HTERT RPE-1 (cell line): ENCODE measurements around the gene CDH26.

Source experiments
- in situ Hi-C: fragments of 300-500 bp; cut with MboI; formaldehyde crosslinking; loops from 4 replicates; pipeline ENCODE4 v1.14.3; 2020; ENCODE audit warnings: low sequenced_read_pairs

The CDH26 gene

GRCh38 chr20:59958123-59958522 lies at the start of gene CDH26:
Gene CDH26, plus strand, starts transcription at chr20:59958423. Its CDS starts 304 bp downstream, at chr20:59958727.
- in situ Hi-C loops = no loop called here

- in situ Hi-C loops = no loop called here
Measured at GRCh38 chr20:59908855-59909254, 49.4 kb upstream of the CDH26 start.

DNA sequence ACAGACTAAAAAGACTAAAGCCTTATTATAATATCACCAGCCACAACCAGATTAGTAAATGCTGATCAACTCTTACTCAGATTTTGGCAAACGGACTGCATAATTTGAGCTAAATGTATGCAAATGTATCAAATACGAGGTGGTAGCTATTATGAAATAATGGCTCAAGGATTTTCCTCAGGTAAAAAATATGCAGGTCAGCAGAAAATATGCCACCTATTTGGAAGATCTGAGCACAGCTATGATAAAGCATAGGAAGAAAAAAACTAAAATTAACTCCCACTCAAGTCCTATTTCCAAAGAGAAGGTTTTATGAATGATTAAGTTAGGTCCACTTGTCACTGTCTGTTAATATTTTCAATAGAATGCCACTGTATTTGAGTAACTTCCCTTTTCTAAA lies 47.2 kb upstream of the CDH26 start:
- in situ Hi-C loops = no loop called here

DNA sequence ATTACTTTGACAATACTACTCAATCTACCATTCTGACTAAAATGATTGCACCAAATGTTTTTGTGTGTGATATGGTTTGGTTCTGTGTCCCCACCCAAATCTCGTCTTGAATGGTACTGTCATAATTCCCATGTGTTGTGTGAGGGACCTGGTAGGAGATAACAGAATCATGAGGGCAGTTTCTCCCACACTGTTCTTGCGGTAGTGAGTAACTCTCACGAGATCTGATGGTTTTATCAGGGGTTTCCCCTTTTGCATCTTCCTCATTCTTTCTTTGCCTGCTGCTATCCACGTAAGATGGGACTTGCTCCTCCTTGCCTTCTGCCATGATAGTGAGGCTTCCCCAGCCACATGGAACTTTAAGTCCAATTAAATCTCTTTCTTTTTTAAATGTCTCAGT lies 45.6 kb upstream of the CDH26 start:
- in situ Hi-C loops = no loop called here

DNA sequence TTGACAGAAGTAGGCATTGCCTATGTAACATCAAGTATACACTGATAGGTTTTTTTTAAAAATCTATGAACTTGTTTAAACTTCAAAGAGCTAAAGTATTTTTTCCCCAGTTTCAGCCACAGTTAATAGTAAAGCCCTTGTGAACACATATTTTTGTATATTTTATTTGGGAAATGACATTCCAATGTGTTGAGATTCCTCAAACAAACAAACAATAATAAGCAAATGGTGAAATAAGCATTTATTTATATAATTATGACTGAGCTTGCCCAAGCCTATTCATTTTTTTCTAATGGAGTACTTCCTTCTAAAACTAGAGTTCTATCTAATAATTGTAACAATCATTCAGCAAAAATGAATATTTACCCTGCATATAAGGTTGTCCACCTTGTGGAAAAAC lies 37.3 kb upstream of the CDH26 start:
- in situ Hi-C loops = no loop called here

GRCh38 chr20:59923514-59923913 lies 34.7 kb upstream of the CDH26 start:
- in situ Hi-C loops = no loop called here

DNA sequence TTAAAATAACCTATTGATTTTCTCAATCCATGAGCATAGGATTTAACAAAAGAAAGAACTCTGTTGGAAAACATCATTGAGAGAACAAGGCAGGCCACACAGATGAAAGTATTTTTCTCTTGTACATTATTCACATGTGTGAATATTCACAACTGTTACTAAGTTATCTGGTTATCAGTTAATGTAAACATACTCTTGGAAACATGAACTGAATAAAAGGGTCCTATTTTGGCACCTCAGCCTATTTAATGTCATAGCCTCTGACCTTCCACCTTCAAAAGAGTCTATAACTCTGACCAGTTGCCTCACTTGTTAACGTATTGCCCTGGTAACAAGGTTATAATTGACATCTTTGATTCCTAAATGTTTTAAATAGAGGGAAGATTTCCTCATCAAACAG lies 32.9 kb upstream of the CDH26 start:
- in situ Hi-C loops = no loop called here

GRCh38 chr20:59925899-59926298 lies 32.3 kb upstream of the CDH26 start:
- in situ Hi-C loops = no loop called here

DNA sequence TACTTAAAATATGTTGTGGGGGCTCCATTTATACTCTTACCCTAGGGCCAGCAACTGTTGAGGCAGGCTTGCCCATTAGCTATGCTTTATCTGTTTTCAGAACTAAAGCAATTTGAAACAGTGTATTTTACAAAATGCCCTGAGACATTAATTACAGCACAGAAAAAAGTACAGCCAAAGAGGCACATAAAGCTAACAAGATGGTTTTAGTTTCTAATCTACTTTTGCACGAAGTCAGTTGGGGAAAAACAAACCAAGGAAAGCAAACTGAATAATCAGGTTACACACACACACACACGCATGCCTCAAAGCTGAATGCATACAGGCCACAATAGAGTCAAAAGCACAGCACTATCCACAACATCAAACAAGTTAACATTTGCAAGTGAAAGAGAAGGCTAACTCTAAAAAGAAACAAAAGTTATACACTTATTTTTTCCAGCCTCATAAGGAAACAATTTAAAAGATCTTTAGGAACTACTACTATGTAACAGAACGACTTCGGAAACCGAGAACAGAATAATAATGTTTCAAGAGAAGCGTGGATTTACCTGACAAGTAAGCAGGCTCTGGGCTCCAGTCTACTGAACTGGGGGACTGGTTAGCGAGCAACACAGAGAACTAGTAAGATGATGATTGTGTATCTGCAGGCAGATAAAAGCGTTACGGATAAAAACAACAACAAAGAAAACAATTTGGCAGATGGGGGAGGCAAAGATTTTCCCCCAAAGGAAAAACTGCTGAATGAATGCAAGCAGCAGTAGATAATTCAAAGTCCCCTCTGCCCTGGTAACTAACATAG lies 26.5 kb upstream of the CDH26 start:
- in situ Hi-C loops = no loop called here

GRCh38 chr20:59932616-59933295 lies 25.5 kb upstream of the CDH26 start:
- in situ Hi-C loops = no loop called here

DNA sequence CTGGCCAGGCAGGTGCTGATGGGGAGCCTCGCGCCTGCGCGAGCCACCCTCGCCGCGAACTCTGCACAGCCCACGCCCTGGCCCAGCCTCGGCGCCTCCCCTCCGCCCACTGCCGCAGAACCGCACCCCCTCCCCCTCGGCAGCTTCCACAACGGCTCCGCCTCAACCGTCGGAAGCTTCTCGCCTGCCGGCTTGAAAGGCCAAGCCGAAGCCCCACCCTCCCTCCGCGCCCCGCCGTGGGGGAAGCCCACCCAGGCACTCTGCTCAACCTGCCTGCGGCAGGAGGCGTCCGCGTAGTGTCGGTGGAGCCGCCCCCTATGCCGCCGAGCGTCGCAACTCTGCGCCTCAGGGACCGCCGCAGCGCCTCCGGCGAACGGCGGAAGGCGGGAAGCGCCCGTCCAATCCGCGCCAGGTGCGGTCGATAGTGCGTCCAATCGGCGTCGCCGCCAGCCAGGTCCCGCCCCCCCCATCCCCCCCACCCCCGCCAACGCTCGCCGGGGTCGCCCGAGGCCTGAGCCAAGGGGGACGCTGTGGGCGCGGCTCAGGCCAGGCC lies 24.9 kb upstream of the CDH26 start, which contains the start of gene SYCP2:
SYCP2 (minus strand) TSS at position 342 of the 553 bp plus-strand sequence. CDS start 11,224 bp downstream, outside the sequence.
- in situ Hi-C loops = no loop called here

GRCh38 chr20:59933849-59934585 lies 24.2 kb upstream of the CDH26 start:
- in situ Hi-C loops = no loop called here

DNA sequence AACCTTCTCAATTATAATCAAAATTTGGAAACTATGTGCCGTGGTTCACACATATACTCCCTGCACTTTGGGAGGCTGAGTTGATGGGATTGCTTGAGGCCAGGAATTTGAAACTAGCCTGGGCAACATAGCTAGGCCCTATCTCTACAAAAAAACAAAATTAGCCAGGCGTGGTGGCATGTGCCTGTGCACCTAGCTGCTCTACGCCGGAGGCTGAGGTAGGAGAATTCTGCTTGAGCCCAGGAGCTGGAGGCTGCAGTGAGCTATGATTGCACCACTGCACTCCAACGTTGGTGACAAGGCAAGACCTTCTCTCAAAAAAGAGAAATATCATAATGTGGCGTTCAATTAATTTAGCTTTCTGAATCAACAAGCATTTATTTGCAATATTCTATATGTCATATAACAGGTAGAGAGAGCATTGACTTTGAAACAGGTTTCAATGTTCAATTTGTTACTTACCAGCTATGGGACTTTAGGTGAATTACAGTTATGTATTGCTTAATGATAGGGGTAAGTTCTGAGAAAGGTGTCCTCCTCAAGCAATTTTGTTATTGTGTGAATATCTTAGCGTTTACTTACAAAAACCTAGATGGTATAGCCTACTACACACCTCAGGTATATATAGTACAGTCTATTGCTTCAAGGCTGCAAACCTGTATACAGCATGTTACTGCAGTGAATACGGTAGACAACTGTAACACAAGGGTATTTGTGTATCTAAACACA lies 22.6 kb upstream of the CDH26 start:
- in situ Hi-C loops = no loop called here

DNA sequence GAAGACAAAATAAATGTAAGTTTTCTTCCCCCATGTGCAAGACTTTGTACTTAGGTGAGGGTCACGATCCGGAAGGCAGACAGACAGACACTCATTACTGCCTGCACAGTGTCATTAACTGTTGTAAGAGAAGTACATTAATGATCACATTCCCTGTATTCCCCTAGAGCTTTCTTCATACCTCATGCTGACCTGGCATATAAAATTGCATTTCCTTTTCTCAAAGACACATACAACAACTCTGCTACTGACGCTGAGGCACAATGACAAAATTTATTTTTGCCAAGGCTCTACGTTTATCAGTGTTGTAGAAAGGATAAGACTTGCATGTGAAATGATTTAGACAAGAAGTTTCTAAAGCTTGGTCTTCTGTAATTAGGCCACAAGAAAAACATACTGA lies 21.8 kb upstream of the CDH26 start:
- in situ Hi-C loops = no loop called here

DNA sequence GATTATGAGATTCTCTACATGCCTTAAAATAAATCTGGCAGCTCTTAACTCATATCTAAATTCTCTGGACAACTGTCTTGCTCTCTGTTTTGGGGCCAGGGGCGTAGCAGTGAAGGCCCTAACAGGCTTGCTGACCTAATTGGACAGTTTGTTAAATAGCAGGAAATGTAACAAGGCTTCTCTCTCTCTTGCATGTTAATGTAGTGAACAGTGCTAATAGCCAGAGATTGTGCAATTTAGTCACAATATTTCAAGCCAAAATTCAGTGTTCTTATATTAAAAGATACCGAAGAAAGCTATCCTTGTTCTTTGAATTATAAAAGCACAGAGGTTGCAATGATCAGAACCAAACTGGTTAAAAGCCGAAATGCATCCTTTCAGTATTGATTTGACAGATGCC lies 21.1 kb upstream of the CDH26 start:
- in situ Hi-C loops = no loop called here

DNA sequence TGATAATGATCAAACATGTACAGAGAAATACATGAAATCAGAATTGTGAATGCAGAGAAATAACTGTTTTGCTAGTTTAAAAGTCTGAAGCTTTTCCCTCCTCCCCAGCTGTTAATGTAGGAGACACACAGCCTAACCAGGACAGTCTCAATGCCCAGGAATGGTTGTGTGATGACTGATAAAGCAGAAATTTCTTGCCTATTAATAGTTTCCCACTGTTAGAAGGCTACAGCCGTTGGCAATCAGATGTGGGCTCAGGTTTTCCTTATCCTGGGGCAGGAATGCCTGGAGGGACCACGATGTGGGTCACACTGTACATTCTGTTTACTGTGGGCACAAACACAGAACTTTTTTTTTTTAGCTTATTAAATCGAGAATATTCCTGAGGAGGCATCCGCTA lies 20.0 kb upstream of the CDH26 start:
- in situ Hi-C loops = no loop called here

GRCh38 chr20:59938696-59939051 lies 19.5 kb upstream of the CDH26 start:
- in situ Hi-C loops = no loop called here

GRCh38 chr20:59939052-59939878 lies 19.0 kb upstream of the CDH26 start:
- in situ Hi-C loops = no loop called here

DNA sequence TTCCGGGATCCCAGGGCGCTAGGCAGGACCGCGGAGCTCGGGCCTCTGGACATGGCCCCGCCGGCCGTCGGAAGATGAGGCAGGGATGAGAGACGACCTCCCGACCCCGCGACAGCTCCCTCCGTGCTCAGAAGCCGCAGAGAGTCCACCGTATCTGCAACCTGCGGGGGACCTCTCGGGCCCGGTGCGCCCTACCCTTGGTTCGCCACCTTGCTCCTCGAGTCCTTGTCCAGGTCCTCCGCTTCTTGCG lies 18.4 kb upstream of the CDH26 start:
- in situ Hi-C loops = no loop called here
